CD4-positive, alpha-beta T cell (primary cell): ENCODE measurements around the gene DNAJC6. TPM values are rescaled to one million over a fixed set of nuclear protein-coding genes. Genes with fewer than 3 reads are reported as not detected.

ENCODE experiments used
- ATAC-seq: fragments of 200-7000 bp; cut with Tn5 transposase; one replicate; pipeline ENCODE4 v1.10.0; 2022; ENCODE audit warnings: mild to moderate bottlenecking; ENCODE audit not compliant: poor library complexity
- CTCF ChIA-PET: fragments of 350-600 bp; sonication (Branson Sonifier 250); formaldehyde crosslinking; loops from one replicate; lab custom pipeline; 2021; ENCODE audit warnings: antibody characterized with exemption, inconsistent platforms; lab: Charles Lee
- POLR2A ChIA-PET: fragments of 350-600 bp; sonication (Branson Sonifier 250); formaldehyde crosslinking; loops from one replicate; lab custom pipeline; 2021; ENCODE audit warnings: antibody characterized with exemption, inconsistent platforms; lab: Charles Lee
- DNase-seq, 14 experiments: peaks; one replicate each; pipeline ENCODE4 v3.0.0-alpha.2; 2013 to 2020; ENCODE audit warnings: mixed read lengths in 2 of 14
- H3K27ac ChIP-seq, 2 donors: one replicate each; pipeline versions ENCODE4 v1.5.1 to v1.7.0; 2013; ENCODE audit warnings: low read length in 2 of 2, low read depth in 1 of 2, mild to moderate bottlenecking in 1 of 2
- H3K27me3 ChIP-seq, 2 experiments: 1 replicate in 1 of 2; 2 replicates in 1 of 2; pipeline versions ENCODE4 v1.6.1 to v1.7.0; 2013; ENCODE audit warnings: low read length in 2 of 2, control low read depth in 1 of 2, mild to moderate bottlenecking in 1 of 2, moderate library complexity in 1 of 2; ENCODE audit not compliant: insufficient read depth in 2 of 2, control insufficient read depth in 1 of 2
- H3K36me3 ChIP-seq: one replicate; pipeline ENCODE4 v1.6.1; 2013; ENCODE audit warnings: low read length, control low read depth; ENCODE audit not compliant: insufficient read depth
- H3K4me1 ChIP-seq: one replicate; pipeline ENCODE4 v1.6.1; 2013; ENCODE audit warnings: low read length, control low read depth; ENCODE audit not compliant: insufficient read depth
- H3K4me3 ChIP-seq: one replicate; pipeline ENCODE4 v1.5.1; 2013; ENCODE audit warnings: mild to moderate bottlenecking, low read length, moderate library complexity
- H3K9me3 ChIP-seq, 2 experiments: 1 replicate in 1 of 2; 2 replicates in 1 of 2; pipeline versions ENCODE4 v1.6.1 to v1.7.0; 2013; ENCODE audit warnings: low read length in 2 of 2, mild to moderate bottlenecking in 2 of 2, control low read depth in 1 of 2, moderate library complexity in 1 of 2; ENCODE audit not compliant: control insufficient read depth in 1 of 2, insufficient read depth in 1 of 2
- H3K27ac Mint-ChIP-seq: one replicate; pipeline ENCODE4 v1.8.0; 2020; ENCODE audit warnings: mixed read lengths
- H3K27me3 Mint-ChIP-seq: one replicate; pipeline ENCODE4 v1.8.0; 2021; ENCODE audit warnings: mixed read lengths
- H3K36me3 Mint-ChIP-seq: one replicate; pipeline ENCODE4 v1.8.0; 2021; ENCODE audit warnings: low read depth, mixed read lengths
- H3K4me1 Mint-ChIP-seq: one replicate; pipeline ENCODE4 v1.8.0; 2021; ENCODE audit warnings: low read depth, mixed read lengths
- H3K4me3 Mint-ChIP-seq: one replicate; pipeline ENCODE4 v1.8.0; 2020; ENCODE audit warnings: mild to moderate bottlenecking, mixed read lengths
- H3K9me3 Mint-ChIP-seq: one replicate; pipeline ENCODE4 v1.8.0; 2020; ENCODE audit warnings: mixed read lengths
- intact Hi-C, 2 experiments: fragments of 100-400 bp; cut with DNase I in 1 of 2; cut with micrococcal nuclease in 1 of 2; formaldehyde crosslinking; loops; one replicate each; pipeline versions ENCODE4 v1.15.1 to v1.9.0; 2023 to 2025; cut with DNase I, micrococcal nuclease
- total RNA-seq, 174 experiments: library from RNA in 2 of 174; stranded (reverse) in 2 of 174; gene quantifications; one replicate each; pipeline ENCODE4 v1.2.3 and lab custom pipeline; 2021 to 2026
- TF ChIP-seq, protein P1 (sequence below): fragments of 200-600 bp; IDR thresholded peaks from one replicate; pipeline ENCODE4 v1.8.0; 2022; ENCODE audit warnings: antibody characterized with exemption, mild to moderate bottlenecking

DNAJC6 gene
- total RNA-seq, 2 experiments from 2014 or later: 2.4 to 2.5 TPM

DNA sequence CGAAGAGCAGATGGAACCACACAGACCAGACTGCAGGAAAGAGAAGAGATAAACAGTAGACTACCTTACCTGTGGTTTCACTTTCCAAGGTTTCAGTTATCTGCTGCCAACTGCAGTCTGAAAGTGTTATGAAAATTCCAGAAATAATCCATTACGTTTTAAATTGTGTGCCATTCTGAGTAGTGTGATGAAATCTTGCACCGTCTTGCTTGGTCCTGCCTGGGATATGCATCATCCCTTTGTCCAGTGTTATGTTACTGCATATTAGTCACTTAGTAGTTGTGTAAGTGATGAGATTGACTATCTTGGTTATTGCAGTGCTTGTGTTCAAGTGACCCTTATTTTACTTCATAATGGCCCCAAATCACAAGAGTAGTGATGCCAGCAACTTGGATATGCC, 33.9 kb downstream of the DNAJC6 start:
- Histone ChIP-seq H3K27ac (no peak overlapping the region), H3K4me3 (no peak overlapping the region), H3K36me3 (no peaks in the 10 kb centered on the region), H3K9me3 (no peaks in the 10 kb centered on the region), H3K4me1 (no peaks in the 10 kb centered on the region), H3K27me3 (no peaks in the 10 kb centered on the region)
- ATAC-seq: no peak
- ChIA-PET POLR2A (no interaction called here), CTCF (no interaction called here)
- H3K4me3 Mint-ChIP-seq: no peak overlapping the region
- intact Hi-C loops: no loop called here
- H3K27ac Mint-ChIP-seq: no peak overlapping the region
- no peaks in the 10 kb centered on the region for H3K36me3 Mint-ChIP-seq
- DNase-seq: no peak
- no peaks in the 10 kb centered on the region for H3K9me3 Mint-ChIP-seq
- no peaks in the 10 kb centered on the region for H3K27me3 Mint-ChIP-seq
- H3K4me1 Mint-ChIP-seq: no peaks in the 10 kb centered on the region
- TF ChIP-seq, protein P1, sequence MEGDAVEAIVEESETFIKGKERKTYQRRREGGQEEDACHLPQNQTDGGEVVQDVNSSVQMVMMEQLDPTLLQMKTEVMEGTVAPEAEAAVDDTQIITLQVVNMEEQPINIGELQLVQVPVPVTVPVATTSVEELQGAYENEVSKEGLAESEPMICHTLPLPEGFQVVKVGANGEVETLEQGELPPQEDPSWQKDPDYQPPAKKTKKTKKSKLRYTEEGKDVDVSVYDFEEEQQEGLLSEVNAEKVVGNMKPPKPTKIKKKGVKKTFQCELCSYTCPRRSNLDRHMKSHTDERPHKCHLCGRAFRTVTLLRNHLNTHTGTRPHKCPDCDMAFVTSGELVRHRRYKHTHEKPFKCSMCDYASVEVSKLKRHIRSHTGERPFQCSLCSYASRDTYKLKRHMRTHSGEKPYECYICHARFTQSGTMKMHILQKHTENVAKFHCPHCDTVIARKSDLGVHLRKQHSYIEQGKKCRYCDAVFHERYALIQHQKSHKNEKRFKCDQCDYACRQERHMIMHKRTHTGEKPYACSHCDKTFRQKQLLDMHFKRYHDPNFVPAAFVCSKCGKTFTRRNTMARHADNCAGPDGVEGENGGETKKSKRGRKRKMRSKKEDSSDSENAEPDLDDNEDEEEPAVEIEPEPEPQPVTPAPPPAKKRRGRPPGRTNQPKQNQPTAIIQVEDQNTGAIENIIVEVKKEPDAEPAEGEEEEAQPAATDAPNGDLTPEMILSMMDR: no peak

DNA sequence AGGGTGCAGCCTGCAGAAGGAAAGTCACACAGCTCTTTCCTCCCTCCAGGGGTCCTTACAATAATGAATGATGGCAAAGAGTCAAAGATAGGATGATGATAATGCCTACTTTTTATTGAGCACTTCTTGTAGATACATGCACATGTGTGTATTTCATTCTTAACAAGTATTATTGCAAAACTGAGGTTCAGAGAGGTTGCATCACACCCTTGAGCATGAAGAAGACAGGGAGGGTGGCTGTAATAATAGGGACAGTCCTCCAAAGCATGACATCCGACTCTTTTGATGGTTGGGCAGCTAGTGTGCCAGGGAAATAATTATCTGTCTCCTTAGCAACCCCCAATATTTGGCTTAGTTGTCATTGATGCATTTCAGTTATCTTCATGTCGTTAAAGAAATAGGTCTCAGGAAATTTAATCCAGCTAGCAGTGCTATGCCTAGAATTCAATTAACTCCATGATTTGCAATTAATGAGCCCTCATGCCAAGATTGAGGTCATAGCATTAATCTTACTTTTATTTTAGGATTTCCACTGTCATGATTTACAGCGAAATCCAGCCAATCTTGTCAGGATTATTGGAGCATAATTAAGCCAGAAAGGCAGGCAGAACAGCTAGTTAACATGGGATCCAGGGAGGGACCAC, 35.0 kb downstream of the DNAJC6 start:
- ChIA-PET CTCF (no interaction called here), POLR2A (no interaction called here)
- H3K27me3 Mint-ChIP-seq: no peaks in the 10 kb centered on the region
- Histone ChIP-seq H3K27me3 (no peaks in the 10 kb centered on the region), H3K4me3 (no peak overlapping the region), H3K36me3 (no peaks in the 10 kb centered on the region), H3K4me1 (no peaks in the 10 kb centered on the region), H3K9me3 (no peaks in the 10 kb centered on the region), H3K27ac (no peak overlapping the region)
- no peak overlapping the region for H3K4me3 Mint-ChIP-seq
- intact Hi-C loops: no loop called here
- DNase-seq (no peak), ATAC-seq (no peak)
- H3K9me3 Mint-ChIP-seq: no peaks in the 10 kb centered on the region
- H3K36me3 Mint-ChIP-seq: no peaks in the 10 kb centered on the region
- no peak overlapping the region for H3K27ac Mint-ChIP-seq
- no peaks in the 10 kb centered on the region for H3K4me1 Mint-ChIP-seq
- TF ChIP-seq, protein P1: no peak

DNA sequence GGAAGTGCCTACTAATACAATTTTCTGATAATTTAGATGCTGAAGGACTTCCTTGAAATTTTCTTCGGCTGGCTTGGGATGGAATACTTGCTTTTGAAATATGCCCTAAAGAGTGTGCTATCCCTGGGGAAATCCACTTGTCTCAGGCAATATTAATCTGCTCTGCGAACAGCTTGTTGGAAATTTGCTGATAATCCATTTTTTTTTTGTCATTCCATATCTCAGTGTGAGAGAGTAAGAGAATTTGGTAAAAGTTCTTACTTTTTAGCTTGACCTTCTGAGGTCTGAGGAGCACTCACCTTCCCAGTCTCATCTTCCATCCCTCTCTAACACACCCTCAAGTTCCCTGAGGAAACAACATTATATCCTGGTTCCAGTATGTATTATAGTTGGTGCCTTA, 36.8 kb downstream of the DNAJC6 start:
- Mint-ChIP-seq H3K27me3 (no peaks in the 10 kb centered on the region), H3K9me3 (peaks cover 2% of the 10 kb centered on the region), H3K27ac (no peak overlapping the region), H3K4me1 (no peaks in the 10 kb centered on the region), H3K4me3 (no peak overlapping the region), H3K36me3 (no peaks in the 10 kb centered on the region)
- no peak overlapping the region for H3K4me3 ChIP-seq
- ATAC-seq: no peak
- no peaks in the 10 kb centered on the region for H3K36me3 ChIP-seq
- TF ChIP-seq, protein P1: no peak
- H3K4me1 ChIP-seq: no peaks in the 10 kb centered on the region
- intact Hi-C loops: no loop called here
- no peak for DNase-seq
- POLR2A ChIA-PET: no interaction called here
- H3K27ac ChIP-seq: no peak overlapping the region
- H3K9me3 ChIP-seq: no peaks in the 10 kb centered on the region
- CTCF ChIA-PET: no interaction called here
- no peaks in the 10 kb centered on the region for H3K27me3 ChIP-seq
